ENCODE results near the gene CNOT4.
A peak's percentile ranks its signal among the peaks of the same experiment; 100 is the strongest.

The CNOT4 gene, protein sequence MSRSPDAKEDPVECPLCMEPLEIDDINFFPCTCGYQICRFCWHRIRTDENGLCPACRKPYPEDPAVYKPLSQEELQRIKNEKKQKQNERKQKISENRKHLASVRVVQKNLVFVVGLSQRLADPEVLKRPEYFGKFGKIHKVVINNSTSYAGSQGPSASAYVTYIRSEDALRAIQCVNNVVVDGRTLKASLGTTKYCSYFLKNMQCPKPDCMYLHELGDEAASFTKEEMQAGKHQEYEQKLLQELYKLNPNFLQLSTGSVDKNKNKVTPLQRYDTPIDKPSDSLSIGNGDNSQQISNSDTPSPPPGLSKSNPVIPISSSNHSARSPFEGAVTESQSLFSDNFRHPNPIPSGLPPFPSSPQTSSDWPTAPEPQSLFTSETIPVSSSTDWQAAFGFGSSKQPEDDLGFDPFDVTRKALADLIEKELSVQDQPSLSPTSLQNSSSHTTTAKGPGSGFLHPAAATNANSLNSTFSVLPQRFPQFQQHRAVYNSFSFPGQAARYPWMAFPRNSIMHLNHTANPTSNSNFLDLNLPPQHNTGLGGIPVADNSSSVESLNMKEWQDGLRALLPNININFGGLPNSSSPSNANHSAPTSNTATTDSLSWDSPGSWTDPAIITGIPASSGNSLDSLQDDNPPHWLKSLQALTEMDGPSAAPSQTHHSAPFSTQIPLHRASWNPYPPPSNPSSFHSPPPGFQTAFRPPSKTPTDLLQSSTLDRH

DNA sequence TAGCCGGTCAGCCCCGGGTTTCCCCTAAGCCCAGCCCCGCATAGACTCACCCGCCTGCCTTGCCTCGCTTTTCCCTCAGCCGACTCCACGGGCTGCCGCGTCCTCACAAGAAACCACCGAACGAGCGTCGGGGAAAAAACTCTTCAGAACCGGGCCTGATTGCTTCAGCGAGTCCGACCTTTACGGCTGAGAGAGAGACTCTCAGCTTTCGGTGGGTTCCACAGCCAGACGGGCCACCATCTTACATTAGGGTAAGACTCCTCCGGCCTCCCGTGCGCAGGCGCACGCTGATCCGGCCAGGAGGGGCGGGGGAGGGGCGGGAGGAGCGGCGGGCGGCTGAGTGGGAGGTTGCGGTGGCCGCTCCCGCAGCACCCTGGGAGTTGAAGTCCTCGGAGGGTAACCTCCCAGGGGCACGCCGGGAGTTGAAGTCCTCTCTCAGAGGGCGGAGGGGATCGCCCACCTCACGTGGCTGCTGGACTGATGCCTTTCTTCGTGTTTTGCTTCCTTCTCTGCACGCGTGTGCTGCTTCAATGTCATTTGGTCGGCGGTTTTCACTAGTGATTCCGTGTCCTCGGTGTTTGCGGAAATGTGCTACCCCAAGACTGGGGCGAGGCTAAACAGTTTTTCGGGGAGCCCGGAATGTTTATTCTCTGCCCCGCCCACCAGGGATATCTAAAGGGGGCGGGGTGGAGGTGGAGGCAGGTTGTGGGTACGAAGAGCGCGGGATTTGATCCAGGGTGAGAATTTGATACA, at the start of gene CNOT4:
TSS of gene CNOT4 (minus strand) at position 264 of the 753 bp plus-strand sequence. CDS start 71,771 bp downstream, outside the sequence.
- DNase-seq: peak; percentile 96

DNA sequence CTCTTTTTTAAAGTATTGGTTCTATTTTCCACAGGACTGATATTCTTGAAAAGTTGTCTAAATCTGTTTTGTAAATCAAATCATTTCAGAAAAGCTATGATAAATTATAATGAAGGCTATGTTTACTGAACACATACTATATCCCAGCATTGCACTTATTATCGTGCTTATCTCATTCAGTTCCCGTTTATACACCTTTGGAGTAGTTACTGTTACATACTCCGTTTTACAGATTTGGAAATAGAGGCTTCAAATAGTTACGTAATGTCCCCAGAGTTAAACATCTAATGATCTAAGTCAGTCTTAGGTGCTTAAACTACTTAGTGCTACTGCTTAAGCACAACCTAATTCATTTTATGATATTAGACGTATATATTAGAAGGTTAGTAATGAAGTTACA, 49.0 kb upstream of the CNOT4 start:
- DNase-seq: no peak

DNA sequence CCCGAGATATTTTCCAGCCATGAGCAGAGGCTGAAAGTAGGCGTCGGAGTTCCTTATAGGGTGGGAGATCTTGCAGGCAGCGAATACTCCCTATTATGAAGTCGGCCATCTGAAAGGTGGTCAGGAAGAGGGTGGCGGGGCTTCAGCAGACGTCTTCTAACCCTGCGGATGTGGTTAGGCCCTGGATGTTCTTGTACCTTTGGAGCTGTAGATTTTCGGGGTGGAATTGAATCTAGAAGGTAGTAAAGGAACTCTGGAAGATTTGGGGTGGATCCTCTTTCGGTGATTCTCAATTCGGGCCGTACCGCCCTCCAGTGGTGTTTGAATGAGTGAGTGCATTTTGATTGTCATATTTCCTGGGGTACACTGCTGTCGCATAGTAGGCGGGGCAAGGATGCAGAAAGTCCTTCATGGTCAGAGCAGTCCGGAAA, 48.5 kb upstream of the CNOT4 start:
- DNase-seq: peak; percentile 66

DNA sequence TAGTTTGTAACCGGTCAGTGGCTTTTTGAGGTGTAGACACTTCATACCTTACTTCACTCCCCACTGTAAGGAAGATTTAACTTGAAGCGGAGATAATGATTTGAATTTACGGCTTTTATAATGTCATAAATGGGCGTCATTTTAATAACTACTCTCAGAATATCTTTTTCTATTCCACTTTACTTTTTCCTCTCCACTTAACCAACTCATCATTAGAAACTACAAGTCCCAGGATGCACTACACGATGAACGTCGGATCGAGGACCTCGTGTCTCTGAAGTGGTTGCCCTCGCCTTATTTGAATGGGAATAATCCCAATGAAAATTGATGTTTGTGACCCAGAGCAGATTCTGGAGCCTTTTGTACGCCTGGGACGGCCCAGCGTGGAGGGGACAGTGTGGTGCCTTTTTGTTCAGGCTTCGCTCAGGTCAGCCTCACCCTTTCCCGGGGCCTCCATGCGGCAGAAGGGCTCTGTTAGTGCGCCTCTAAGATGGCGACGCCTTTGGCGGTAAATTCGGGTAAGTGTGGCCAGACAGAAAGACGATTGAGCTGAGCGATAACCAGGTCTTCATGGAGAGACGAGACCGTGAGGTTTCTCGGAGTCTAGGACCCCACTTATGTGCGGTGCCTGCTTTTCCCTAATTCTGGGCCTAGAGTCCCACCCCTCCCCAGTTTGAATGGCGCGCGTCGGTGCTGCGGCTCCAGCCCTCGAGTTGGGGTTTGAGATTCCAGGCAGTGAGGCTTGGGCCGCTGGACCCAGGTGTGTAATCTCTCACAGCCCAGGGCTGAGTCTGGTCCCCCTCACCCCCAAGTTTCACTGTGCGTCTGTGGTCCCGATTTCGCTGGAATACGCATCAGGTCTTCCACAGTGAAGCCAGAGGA, 47.8 kb upstream of the CNOT4 start, which contains the start of gene NUP205:
TSS of gene NUP205 (plus strand) at position 463 of the 882 bp plus-strand sequence. CDS start at position 491, 28 bp downstream.
- peak; percentile 79 for DNase-seq

DNA sequence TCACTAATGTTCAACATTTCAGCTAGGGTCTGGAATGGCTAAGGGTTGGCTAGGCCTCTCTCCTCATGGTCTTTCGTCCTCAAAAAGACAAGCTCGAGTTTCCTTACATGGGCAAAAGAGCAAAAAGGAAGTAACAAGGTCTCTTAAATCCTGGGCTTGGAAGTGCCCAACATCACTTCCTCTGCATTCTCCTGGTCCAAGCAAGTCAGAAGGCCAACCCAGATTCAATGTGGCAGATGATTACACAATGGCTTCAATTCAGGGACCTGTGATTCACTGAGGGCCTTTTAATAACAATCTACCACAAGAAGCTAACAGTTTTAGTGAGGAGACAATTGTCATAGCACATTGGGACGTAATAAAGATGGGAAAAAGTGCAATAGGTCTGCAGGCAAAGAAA, 43.4 kb upstream of the CNOT4 start:
- DNase-seq: no peak

DNA sequence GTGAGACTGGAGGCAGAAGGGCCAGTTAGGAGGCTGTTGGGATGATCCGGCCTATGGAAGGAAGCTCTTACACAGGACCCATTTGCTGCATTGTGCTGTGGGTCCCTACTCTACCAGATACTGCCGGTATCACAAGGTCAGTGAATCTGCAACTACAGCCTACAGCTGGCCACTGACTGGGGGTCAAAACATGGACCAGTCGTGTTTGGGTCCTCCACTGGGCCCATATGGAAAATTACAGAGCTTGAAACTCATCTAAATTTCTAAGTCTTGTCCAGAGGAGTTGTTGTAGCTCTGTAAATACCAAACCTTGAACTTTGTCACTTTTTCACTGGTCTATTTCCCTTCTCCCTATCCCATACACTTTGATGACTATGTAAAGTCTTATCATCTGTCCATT, 42.2 kb upstream of the CNOT4 start:
- no peak for DNase-seq

DNA sequence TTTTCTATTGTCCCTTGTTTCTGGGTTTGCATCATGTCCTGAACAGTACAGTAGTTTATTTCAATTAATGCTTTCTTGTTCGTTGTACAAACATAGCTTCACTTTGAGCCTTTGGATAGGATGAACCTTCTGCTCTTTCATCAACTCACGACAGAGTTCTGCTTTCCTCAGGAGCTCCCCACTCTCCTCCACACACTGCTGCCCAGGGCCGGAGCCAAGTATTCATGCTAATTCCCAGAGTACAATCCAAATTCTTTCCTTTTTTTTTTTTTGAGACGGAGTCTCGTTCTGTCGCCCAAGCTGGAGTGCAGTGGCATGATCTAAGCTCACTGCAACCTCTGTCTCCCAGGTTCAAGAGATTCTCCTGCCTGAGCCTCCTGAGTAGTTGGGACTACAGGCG, 40.3 kb upstream of the CNOT4 start:
- DNase-seq: no peak

DNA sequence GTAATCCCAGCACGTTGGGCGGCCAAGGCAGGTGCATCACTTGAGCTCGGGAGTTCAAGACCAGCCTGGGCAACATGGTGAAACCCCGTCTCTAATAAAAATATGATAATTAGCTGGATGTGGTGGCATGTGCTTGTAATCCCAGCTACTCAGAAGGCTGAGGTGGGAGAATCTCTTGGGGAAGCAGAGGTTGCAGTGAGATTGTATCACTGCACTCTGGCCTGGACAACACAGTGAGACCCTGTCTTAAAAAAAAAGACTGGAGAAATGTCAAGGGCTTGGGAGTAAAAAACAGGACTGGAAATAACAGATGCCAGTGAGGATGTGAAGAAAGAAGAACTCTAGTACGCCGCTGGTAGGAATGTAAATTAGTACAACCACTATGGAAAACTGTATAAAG, 31.1 kb upstream of the CNOT4 start:
- DNase-seq: no peak

DNA sequence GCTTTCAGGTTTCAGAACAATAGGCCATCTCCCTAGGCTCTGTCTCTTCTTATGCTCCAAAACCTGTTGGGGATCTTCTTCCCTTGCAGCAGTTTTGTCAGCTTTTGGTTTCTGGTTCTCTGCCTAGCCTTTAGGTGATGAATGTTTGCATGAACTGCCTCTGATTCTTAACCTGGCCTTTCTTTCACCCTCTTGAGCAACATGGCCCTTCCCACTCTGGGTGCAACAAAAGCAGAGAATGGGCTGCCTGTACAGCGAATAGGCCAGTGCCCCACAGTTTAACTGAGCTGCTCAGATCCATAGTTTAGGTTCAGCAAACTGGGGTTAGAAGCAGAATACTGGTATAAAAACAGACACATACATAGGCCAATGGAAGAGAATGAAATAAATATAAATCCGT, 29.7 kb upstream of the CNOT4 start:
- DNase-seq: no peak

DNA sequence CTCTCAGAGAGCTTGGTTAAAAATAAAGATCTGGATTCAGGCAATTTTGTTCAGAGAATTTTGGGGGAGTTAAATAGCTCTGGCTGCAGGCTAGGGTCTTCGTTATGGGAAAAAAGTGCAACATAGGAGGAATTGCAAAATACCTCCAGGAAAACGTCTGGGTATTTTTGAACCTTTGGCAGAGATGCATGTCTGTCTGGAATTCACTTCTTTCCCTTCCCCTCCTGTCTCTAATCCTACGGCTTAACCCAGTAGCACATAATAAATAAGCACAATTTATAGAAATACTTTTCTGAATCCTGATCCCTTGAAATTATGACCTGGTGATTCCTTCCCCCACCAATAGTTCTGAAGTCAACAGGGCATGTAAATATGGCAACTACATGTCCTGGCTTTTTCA, 28.5 kb upstream of the CNOT4 start:
- DNase-seq: no peak

DNA sequence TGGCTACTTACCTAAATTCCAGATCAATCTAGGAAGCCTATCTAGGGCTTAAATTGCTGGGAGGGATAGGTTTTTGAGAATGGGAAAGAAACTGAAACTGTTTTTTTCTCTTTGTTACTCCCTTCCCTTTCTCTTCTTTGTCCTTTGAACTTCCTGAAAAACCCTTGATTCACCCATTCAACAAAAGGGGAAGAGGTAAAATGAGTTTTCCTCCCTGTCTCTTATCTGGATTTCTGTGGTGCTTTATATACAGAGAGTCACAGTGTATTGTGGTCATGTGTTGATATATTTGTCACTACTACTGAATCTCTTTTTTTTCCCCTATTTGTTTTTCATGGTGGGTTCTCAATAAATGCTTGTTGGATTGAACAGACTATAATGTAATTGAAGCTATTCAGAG, 28.0 kb upstream of the CNOT4 start:
- no peak for DNase-seq

DNA sequence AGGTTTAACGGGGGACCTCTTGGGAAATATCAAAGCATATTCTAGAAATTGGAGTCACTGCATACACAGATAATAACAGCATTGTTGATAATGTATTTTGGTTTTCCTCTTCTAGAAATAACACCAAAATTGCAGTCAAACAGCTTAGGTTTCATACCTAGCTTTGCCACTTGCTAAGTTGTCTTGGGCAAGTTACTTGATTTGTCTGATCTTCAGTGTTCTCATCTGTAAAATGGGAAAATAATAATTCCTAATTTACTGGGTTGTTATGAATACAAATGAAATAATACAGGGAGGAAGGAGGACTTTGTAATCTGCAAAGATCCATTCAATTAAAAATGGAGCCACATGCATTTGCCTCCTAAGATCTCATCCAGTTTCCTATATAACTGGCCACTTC, 27.6 kb upstream of the CNOT4 start:
- no peak for DNase-seq

DNA sequence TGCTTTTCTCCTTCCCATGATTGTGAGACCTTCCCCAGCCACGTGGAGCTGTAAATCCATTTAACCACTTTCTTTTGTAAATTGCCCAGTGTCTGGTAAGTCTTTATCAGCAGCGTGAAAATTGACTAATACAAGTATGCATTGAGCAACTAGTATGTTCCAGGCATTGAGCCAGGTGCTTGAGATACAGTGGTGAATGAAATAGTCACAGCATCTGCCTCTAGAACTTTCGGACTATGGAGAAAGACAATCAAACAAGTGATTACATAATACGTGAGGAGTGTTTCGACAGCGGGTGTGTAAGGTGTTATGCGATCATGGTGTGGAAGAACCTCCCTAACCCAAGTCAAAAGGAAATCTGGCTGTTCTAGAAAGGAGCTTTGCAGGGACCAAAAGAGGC, 26.2 kb upstream of the CNOT4 start:
- DNase-seq: no peak

DNA sequence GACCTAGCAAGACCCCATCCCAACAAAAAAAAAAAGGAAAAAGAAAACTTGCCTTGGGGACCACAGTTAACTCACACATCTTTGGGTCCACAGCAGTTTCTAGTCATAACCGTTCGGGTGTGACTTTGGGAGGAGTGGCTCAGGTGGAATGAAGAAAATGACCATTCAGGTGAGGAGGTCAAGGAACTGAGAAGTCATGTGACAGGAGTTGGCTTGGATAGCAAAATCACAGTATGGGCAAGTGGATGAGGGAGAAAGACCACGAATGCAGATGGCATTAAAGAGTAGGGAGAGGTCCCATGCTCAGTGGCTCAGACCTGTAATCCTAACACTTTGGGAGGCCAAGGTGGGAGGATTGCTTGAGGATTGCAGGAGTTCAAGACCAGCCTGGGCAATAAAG, 17.1 kb upstream of the CNOT4 start:
- no peak for DNase-seq

DNA sequence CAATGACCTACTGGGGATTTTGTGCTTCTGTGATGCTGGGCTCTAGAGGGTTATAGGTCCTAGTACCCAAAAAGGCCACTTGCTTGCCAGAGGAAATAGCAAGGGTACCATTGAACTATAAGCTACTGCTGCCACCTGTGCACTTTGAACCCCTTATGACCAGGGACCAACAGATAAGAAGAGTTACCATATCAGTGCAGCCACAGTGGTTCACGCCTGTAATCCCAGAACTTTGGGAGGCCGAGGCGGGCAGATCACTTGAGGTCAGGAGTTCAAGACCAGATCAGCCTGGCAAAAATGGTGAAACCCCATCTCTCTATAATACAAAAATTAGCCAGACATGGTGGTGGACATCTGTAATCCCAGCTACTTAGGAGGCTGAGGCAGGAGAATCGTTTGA, 15.5 kb upstream of the CNOT4 start:
- no peak for DNase-seq

DNA sequence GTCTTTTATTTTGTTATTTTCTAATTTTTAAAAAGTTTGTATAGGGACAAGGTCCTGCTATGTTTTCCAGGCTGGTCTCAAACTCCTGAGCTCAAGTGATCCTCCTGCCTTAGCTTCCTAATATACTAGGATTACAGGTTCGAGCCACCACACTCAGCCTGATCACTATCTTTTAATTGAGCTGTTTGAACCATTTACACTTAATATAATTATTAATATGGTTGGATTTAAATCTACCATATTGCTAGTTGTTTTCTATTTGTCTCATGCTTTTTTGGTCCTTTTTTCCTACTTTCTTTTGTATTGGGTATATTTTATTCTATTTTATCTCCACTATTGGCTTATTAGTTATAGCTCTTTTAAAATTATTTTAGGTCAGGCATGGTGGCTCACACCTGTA, 13.2 kb upstream of the CNOT4 start:
- no peak for DNase-seq

DNA sequence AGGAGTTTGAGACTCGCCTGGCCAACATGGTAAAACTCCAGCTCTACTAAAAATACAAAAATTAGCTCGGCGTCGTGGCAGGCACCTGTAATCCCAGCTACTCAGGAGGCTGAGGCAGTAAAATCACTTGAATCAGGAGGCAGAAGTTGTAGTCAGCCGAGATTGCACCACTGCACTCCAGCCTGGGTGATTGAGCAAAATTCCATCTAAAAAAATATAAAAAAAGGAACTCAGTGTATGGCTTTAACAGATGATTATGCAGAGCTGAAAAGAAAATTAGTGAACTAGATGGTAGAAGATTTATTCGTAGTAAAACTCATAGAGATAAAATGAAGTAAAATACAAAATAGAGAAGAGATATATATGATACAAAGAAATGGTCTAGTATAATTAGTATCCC, 12.6 kb upstream of the CNOT4 start:
- no peak for DNase-seq

DNA sequence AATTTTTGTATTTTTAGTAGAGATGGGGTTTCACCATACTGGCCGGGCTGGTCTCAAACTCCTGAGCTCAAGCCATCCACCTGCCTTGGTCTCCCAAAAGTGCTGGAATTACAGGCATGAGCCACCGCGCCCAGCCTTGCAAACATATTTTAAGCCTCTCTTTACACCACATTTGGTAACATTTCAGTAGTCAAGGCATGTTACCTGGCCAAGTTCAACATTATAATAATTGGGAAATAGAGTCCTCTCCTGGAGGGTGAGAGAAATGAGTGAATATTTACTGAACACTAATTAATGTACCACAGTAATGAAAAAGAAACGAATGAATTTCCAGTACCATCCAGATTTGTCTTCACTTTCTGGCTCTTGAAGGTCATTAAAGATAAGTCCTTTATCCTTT, 10.0 kb upstream of the CNOT4 start:
- no peak for DNase-seq

DNA sequence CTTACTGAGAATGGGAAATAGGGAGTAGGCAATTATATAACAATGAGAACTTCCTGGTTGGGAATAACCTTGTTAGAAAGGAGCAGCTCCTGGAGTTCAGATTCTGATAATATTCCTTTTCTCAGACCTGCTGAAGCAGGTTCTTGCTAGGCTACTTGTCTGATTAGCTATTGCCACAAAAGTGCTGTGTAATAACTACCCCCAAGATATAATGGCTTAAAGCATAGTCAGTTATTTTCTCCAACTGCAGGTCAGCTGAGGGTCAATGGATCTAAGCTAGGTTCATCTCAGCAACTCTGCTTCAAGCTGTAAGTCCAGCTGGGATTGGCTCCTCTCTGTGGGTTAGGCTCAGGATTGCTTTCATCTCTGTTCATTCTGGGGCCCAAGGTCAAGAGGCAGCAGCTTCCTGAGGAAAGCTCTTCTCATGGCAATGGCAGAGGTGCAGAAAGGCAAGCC, 9.4 kb upstream of the CNOT4 start:
- no peak for DNase-seq

DNA sequence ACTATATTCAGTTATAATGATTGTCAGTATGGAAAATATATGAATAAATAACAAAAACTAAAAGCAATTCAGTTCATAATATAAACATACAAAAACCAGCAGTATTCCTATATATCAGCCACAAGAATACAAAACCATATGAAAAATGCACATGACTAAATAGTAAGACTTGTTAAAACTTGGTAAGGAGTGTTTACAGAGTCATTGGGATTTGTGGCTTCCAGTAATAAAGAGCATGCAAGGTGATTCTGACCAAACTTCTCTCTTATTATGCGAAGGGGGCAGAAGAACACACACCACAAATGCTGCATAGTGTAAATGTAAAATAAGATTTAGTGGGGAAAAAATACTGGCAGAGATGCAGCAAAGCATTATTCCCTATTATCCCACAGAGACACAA, 8.8 kb upstream of the CNOT4 start:
- DNase-seq: no peak

DNA sequence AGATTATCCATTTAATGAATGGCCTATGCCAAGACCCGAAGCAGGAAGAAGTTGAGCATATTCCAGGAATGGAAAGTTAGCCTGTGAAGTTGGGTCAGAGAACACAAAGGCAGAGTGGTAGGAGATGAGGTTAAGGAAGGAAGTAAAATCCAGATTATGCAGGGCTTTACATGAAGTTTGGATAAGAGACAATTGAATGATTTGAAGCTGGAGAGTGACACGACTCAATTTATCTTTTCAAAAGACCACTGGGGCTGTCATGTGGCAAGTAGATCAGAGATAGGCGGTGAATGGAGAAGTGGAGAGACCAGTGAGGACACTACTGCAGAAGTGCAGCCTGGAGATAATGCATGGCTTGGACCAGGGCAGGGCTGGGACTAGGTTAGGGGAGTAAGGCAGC, 7.2 kb upstream of the CNOT4 start:
- DNase-seq: no peak

DNA sequence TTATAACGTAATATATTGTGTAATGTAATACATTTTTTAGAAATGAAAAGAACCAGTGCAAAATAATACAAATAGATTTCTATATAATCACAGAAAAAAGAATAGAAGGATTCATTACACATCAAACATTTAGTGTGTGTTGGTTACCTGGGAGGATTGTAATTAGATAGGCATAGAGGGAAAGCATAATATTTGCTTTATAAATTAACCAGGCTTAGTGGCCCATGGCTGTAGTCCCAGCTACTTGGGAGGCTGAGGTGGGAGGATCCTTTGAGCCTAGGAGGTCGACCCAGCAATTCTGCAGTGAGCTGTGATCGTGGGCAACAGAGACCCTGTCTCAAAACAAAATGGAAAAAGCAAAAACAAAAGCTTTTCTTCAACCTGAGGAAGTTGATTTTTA, 5.0 kb upstream of the CNOT4 start:
- DNase-seq: no peak

Measured in NCI-H345 (cell line).